Measurements from ENCODE around the gene RFPL2. TPM values are rescaled to one million over a fixed set of nuclear protein-coding genes. Genes with fewer than 3 reads are reported as not detected.
"Not testable (repeated sequence)": the region's sequence is repeated elsewhere in the genome, so short reads cannot be mapped to it uniquely, and the experiment has no call there.

Gene RFPL2
- total and polyA plus RNA-seq, 12 donors = 0.24 TPM; not detected in 10

GRCh38 chr22:32175683-32176644 is 28.9 kb downstream of the RFPL2 start:
- H3K4me3 ChIP-seq = no peak overlapping the region
- DNase-seq = no peak
- no peaks in the 10 kb centered on the region for H3K9me3 ChIP-seq (replicated peaks in 1 of 3)
- WGBS, 4 donors = 4 to 29% (median 6%) methylated on average over 4 to 73 of the region's 73 CpGs
- intact Hi-C loops (cut with DNase I) = no loop called here
- no peaks in the 10 kb centered on the region for H3K36me3 ChIP-seq (replicated peaks in 1 of 2)
- no peak for TF ChIP-seq CTCF (IDR thresholded peaks at IDR 0.05)
- TF ChIP-seq POLR2A (IDR thresholded peaks at IDR 0.05) = no peak
- H3K27me3 ChIP-seq = peaks cover 12% of the 10 kb centered on the region
- no peaks in the 10 kb centered on the region for H3K4me1 ChIP-seq (replicated peaks in 1 of 2)
- H3K27ac ChIP-seq = no peak overlapping the region

GRCh38 chr22:32175115-32175514 is 29.8 kb downstream of the RFPL2 start:
- 74 to 81% (median 76%) methylated on average over 10 to 11 of the region's 11 CpGs for WGBS, 4 donors
- no peak for DNase-seq
- no peaks in the 10 kb centered on the region for H3K9me3 ChIP-seq (replicated peaks in 1 of 3)
- H3K36me3 ChIP-seq (replicated peaks in 1 of 2) = no peaks in the 10 kb centered on the region
- intact Hi-C loops (cut with DNase I) = no loop called here
- TF ChIP-seq POLR2A (IDR thresholded peaks at IDR 0.05) = no peak
- no peak for TF ChIP-seq CTCF (IDR thresholded peaks at IDR 0.05)
- H3K27ac ChIP-seq = no peak overlapping the region
- no peaks in the 10 kb centered on the region for H3K4me1 ChIP-seq (replicated peaks in 1 of 2)
- no peak overlapping the region for H3K4me3 ChIP-seq
- H3K27me3 ChIP-seq = peaks cover 12% of the 10 kb centered on the region

- Histone ChIP-seq H3K36me3 (replicated peaks in 1 of 2) (no peaks in the 10 kb centered on the region), H3K27ac (no peak overlapping the region), H3K27me3 (no peaks in the 10 kb centered on the region), H3K9me3 (replicated peaks in 1 of 3) (no peaks in the 10 kb centered on the region), H3K4me3 (no peak overlapping the region), H3K4me1 (replicated peaks in 1 of 2) (no peaks in the 10 kb centered on the region)
- DNase-seq = no peak
- 75 to 78% (median 75%) methylated on average over 6 of the region's 6 CpGs for WGBS, 4 donors
- intact Hi-C loops (cut with DNase I) = no loop called here
- TF ChIP-seq CTCF (IDR thresholded peaks at IDR 0.05) = no peak
- no peak for TF ChIP-seq POLR2A (IDR thresholded peaks at IDR 0.05)
These were observed 39.2 kb downstream of the RFPL2 start for GRCh38 chr22:32165681-32166080.

- TF ChIP-seq POLR2A (IDR thresholded peaks at IDR 0.05) (no peak), CTCF (IDR thresholded peaks at IDR 0.05) (no peak)
- Histone ChIP-seq H3K4me3 (no peak overlapping the region), H3K27ac (no peak overlapping the region), H3K9me3 (replicated peaks in 1 of 3) (no peaks in the 10 kb centered on the region), H3K27me3 (no peaks in the 10 kb centered on the region), H3K4me1 (replicated peaks in 1 of 2) (no peaks in the 10 kb centered on the region), H3K36me3 (replicated peaks in 1 of 2) (no peaks in the 10 kb centered on the region)
- intact Hi-C loops (cut with DNase I) = no loop called here
- WGBS, 4 donors = 39 to 50% (median 46%) methylated on average over 5 to 6 of the region's 6 CpGs
- no peak for DNase-seq
These were observed 40.6 kb downstream of the RFPL2 start for GRCh38 chr22:32164075-32164860.

GRCh38 chr22:32160411-32160810 is 44.5 kb downstream of the RFPL2 start:
- H3K27me3 ChIP-seq; DNase-seq; H3K36me3 ChIP-seq (replicated peaks in 1 of 2); H3K27ac ChIP-seq; H3K4me3 ChIP-seq; intact Hi-C loops (cut with DNase I); H3K4me1 ChIP-seq (replicated peaks in 1 of 2); H3K9me3 ChIP-seq (replicated peaks in 1 of 3): not testable (repeated sequence)
- 75 to 80% (median 77%) methylated on average over 5 of the region's 5 CpGs for WGBS, 4 donors

All from adrenal gland (tissue), 12 donors.